Hematopoietic multipotent progenitor cell treated with erythropoietin and hydrocortisone succinate and interleukin-3 and kit ligand, for 15 days (in vitro differentiated cells): ENCODE measurements around the gene SERPINH1.

Experiments used
- DNase-seq: peaks from one replicate; pipeline ENCODE4 v3.0.0-alpha.2; 2015; ENCODE audit warnings: low spot score

The SERPINH1 gene

DNA sequence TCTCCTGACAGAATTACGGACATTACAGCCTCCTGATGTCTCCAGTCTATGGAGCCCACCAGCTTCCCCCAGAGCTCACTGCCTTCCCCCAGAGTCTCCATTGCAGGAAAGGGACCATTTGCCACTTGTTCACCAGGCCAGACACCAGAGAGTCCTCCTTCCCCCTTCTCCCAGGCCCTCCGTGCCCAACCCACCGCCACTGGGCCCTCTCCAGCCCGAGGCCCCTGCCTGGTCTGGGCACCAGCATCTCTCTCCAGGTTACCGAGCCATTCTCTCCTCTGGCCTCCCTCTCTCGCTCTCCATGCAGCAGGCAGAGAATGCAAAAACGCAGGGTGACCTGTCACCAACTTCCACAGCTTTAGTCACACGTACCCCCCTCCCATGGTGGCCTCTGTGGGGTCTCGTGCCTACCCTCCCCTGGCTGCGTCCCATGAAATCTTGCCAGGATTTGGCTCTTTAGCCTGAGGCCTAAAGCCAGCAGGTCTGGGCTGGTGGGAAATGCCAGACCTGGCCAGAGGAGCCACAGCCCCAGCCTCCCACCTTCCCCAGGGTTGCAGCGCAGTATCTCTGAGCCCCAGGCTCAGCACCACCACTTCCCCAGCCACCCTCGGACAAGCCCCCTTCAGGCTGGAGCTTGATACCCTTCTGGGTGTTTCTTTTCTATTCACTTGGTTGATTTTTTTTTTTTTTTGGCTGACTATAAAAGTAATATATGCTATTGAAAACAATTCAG, 6.8 kb upstream of the SERPINH1 start:
- DNase-seq = no peak

DNA sequence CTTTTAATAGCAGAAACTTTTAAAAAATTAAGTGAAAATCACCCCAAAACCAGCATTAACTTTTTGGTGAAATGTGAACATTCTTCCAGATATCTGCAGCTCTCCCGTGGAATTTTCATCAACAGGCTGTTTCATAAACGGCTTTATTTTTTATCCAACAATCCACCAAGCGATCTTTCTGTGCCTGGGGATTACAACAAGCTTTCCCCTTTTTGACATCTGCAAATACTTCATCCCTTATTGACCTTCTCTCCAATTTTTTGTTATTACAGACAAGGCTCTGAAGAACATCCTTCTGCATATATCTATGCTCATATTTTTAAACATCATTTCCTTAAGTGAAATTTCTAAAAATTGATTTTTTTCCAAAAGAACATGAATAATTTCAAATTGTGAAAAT, 5.8 kb upstream of the SERPINH1 start:
- no peak for DNase-seq

DNA sequence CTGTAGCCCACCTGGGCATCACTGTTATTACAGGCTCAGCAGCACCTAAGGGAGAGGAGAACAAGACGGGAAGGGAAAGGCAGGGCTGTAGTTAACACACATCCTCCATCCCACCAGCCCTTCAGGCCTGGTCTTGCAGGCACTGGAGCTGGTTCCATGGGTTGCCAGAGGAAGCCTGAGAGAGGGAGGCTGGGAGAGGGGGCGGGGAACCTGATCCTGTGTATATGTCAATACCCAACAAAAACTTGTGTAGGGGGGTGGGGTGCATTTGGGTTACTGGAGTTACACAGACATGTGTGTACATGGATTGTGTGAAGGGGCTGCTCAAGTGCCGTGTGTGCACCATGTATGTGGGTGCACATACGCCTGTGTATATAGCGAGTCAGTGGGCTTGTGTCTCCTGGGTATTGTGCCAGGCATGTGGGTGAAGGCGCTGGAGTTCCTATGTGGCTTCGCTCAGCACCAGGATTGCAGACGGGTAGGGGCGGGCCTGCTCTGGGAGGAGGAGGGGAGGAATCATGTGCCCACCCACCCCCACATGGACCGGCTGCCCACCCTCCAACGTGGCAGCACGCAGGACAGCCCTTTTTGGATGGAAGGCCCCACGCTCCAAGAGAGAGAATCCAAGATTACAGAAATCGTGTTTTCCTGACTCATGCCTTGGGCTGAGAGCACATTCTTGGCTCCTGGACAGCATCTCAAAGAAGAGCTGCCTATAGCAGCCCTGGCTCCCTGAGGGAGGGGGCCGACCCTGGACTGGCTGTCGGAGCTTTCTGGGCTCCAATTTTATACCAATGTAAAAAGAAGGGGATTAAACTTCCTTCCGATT, 4.2 kb upstream of the SERPINH1 start:
- DNase-seq = no peak

DNA sequence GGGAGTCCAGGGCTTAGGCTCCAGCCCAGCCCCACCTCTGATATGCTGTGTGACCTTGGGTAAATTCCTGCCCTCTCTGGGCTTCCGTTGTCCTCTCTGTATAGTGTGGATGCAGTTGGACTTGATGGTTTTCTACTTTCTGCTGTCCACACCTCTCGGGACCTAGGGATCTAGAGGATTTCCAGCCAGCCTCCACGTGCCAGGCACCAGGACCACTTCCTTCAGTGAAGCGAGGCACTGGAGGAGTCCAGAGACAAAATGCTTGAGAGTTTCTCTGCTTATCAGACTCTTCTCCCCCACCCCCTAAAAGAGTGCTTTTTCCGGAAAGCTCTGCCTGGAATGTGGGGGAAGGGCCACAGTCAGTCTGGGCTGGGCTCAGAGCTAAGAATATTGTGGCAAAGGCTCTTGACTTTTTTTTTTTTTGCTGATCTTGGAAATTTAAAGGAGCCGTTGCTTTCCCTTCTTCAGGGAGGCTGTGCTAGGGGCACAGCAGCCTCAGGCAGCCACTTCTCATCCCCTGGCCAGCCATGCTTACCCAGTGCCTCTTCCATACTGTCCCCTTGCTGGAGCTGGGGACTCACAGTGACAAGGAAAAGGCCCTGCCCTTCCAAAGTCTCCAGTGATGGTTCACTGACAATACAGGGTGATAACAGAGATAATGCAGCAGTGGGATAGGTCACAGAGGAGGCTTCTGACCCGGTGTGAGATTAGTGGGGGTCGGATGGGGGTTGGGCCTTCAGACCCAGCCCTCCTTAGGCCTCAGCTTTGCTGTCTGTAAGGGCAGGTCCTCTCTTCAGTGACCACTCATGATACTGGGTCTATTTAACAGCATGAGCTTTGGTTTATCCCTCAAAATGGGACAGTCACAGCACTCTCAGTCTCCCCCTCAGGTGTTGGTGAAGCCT, 2.9 kb upstream of the SERPINH1 start:
- DNase-seq = no peak

DNA sequence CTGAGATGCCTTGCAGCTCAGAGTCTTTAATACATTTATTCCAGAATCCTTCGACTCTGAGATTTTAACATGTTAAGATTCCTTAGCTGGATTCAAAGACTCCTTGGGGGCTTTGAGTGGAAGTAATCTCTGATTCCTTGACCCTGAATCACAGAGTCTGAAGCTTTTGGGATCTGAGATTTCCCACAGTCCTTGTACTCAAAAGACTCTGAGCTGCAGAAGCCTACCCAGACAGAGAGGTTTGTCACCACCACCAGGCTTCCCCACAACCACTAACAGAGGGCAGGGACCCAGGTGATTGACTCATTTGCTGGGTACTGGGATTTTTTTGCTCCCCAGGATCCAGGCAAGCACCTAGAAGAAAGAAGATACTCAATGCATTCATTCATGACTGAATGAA, 1.4 kb upstream of the SERPINH1 start:
- no peak for DNase-seq

DNA sequence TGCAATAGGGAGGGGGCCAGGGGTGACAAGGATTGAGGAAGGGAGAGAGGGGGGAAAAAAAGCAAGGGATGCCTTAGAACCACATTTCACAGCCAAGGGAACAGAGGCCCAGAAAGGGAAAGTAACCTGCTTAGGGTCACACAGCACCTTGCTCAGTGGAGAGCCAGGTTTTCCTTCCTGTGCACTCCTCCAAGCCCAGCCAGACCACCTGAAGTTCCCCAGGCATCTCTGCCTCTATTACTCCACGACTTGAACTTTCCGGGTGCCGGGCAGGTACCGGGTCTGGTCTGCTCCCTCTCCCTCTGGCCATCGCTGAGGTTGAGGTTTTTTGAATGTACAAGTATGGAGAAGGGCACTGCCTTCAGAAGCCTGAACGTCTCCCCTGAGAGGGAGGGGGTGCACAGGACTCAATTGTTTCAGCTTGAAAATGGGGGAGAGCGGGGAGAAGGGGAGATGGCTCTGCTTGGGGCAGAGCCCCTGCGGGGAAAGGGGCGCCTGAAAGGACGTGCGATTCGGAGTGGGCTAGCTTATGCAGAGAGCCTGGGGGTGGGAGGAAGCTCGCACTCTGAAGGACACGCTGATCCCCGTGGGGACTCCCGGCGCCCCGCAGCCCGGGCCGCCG, 516 bp upstream of the SERPINH1 start:
- DNase-seq = no peak

DNA sequence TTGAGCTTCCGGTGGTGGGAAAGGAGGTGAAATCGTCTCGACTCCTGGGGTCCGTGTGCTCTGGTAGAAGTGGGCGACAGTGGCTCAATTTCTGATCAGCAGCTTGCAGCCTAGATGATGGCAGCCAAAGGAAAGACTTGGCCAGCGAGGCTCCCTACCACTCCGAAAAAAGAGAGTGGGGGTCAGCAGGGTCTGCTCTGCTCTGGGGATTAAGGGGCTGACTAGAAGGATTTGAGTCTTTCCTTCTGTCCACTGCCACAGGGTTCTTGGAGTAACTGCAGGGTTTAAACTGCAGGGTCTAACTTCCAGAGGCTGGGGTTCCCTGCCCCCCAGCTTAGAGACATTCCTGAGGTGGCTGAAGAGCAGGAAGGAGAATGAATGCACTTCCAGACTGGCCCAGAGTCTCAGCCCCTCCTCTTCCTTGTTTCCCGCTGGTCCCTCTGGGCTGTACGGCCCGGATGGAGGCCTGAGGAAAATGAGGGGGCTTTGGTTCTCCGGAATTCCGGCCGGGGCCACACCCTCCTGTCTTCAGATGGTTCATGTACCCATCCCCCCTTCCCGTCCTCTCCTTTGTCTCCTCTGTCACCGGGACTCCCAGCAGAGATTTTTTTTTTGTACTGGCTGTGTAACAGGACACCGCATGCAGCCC, 907 bp downstream of the SERPINH1 start:
- DNase-seq = no peak

DNA sequence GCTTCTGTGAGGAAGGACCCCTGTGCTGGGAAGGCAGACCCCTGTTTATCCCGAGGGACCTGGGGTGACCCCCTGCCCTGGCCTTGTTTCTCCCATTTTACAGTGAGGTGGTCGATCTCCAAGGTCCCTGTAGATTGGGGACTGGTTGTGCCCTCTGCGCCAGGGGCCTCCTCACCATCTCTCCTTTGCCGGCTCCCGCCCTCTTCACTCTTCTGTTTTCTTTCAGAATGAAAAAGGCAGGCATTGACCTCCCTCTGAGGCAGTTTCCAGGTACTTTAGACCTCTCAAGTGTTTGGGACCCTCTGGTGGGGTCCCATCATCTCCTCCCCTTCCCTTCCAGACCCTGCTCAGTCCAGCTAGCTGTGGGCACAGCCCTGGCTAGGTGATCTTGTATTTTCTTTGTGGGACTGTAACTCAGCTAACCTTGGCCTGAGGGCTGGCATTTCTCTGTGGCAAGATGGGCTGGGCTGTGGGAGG, 1.5 kb downstream of the SERPINH1 start:
- DNase-seq = no peak

DNA sequence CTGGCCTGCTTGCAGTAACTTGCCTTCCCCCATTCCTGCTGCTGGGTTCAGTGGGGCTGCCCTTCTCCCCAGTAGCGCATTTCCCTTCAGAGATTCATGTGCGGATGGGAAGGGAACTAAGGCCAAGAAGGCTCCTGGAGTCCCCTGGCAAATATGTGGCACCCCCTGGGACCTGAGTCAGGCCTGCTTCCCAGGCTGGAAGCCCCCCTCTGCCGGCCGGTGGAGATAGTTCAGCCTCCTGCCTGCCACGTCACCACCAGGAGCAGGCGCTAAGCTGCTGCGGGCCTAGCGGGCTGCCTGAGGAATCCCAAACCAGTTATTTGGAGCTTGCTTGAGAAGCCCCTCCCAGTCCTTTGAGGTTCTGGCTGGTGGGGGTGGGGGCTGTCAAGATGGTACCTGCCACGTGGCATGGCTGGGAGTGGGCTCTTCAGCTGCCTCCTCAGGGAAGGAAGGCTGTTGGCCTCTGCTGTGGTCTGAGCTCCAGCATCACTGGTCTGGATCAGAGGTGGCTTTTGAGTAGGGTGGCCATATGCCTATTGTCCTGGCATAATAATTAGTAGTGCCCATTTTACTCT, 2.0 kb downstream of the SERPINH1 start:
- no peak for DNase-seq

DNA sequence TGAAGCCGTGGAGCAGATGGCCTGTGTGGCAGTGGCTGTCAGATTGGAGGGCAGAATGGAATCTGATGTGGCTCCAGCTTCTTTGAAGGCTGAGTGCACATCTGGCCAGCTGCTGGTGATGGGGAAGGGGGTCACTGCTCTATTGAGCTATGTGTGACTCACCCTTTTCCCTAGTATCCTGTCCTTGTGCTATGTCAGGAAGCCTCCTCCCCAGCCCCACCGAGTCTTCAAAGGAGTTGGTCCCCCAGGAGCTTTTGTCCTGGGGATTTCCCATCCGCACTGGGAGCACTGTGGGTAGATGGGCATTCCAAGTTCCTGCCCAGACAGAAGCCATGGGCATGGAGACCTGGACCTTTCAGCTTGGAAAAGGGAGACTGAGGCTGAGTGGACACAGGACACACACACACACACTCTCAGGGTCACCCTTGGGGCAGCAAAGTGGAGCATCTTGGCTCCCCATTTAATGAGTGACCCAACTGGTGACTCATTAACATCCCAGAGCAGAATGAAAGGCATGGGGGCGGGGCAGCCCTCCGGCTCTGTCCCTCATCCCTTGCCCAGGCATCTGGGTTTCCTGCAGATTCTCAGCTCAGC, 3.3 kb downstream of the SERPINH1 start:
- DNase-seq = no peak

DNA sequence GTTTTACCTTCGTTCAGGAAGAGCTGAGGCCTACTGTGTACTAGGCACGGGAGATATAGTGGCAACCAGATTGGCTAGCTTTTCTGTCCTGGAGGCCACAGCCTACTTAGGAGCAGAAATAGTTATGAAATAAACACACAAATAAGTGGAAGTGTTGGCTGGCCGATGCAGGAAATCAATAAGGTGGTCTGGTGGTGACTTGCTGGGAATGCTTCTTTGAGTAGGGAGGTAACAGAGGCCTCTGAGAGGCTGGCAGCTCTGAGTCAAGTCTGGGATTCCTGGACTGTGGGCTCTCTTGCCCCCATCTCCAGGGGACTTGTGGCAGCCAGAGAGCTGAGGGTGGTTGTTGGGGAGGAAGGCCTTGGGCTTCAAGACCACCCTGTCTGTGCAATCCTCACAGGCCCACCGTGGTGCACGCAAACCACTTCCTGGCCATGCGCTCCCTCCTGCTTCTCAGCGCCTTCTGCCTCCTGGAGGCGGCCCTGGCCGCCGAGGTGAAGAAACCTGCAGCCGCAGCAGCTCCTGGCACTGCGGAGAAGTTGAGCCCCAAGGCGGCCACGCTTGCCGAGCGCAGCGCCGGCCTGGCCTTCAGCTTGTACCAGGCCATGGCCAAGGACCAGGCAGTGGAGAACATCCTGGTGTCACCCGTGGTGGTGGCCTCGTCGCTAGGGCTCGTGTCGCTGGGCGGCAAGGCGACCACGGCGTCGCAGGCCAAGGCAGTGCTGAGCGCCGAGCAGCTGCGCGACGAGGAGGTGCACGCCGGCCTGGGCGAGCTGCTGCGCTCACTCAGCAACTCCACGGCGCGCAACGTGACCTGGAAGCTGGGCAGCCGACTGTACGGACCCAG, 4.1 kb downstream of the SERPINH1 start:
- DNase-seq = no peak

DNA sequence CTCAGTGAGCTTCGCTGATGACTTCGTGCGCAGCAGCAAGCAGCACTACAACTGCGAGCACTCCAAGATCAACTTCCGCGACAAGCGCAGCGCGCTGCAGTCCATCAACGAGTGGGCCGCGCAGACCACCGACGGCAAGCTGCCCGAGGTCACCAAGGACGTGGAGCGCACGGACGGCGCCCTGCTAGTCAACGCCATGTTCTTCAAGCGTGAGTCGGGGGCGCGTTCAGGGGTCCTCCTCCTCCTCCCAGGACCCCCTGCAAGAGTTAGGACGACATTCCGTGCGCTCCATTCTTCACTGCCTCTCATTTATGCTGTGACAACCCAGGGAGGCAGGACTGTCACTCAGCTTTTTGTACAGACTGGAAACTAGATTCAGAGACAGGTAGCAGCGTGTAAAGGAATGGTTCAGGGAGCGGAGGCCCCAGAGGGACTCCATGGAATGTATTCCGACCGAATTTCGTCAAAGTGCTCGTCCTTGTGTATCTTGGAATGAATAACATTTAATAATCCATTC, 4.8 kb downstream of the SERPINH1 start:
- no peak for DNase-seq

DNA sequence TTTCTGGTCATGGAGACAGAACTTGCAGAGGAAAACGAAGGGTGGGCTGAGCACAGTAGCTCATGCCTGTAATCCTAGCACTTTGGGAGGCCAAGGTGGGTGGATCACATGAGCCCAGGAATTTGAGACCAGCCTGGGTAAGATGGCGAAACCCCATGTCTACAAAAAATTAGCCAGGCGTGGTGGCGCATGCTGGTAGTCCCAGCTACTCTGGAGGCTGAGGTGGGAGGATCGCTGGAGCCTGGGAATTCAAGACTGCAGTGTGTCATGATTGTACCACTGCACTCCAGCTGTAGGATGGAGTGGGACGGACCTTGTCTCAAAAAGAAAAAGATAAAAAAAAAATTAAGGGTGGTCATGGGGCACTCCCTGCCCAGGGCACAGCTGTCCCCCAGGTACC, 5.9 kb downstream of the SERPINH1 start:
- no peak for DNase-seq

DNA sequence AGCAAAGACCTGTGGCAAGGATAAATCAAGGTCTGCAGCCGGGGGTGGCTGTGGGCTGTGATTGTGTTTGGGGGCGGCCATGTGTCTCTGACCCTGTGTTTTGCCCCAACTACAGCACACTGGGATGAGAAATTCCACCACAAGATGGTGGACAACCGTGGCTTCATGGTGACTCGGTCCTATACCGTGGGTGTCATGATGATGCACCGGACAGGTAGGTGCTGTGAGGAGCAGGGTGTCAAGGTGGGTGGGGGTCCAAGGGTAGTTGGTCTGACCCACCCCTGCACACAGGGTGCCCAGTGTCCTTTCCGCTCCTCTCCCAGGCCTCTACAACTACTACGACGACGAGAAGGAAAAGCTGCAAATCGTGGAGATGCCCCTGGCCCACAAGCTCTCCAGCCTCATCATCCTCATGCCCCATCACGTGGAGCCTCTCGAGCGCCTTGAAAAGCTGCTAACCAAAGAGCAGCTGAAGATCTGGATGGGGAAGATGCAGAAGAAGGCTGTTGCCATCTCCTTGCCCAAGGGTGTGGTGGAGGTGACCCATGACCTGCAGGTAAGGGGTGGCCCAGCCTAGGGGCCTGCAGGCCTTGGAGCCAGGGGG, 6.7 kb downstream of the SERPINH1 start:
- DNase-seq = no peak

DNA sequence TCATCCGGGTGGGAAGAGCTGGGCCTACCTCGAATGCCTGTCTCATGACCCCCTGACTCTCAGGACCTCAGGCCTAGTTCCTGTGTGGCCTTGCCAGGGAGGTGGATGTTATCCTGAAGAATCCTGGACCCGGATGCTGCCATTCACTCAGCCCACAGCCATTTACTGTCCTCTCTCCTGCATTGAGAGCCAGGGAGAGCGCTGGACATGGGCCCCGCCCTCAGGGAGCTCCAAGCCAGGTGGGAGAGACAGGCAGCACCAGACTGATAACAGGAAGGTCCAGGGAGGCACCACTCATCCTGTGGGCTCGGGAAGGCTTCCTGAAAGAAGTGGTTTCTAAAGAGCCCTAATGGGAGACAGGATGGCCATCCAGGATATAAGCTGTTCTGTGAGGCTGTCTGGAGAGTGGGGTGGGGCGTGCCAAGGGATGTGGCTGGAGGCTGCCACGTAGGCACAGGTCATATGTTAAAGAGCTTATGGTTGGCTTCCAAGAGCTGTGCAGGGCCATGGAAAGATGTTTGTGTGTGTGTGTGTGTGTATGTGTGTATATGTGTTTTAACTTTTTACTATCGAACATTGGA, 8.6 kb downstream of the SERPINH1 start:
- DNase-seq = no peak

DNA sequence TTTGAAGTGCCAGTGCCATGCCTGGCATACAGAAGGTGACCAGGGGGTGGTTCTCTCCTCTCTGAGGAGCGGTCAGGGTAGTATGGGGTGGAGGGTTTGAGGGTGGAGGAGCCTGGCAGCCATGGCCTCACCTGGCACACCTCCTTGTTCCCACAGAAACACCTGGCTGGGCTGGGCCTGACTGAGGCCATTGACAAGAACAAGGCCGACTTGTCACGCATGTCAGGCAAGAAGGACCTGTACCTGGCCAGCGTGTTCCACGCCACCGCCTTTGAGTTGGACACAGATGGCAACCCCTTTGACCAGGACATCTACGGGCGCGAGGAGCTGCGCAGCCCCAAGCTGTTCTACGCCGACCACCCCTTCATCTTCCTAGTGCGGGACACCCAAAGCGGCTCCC, 9.6 kb downstream of the SERPINH1 start:
- no peak for DNase-seq

DNA sequence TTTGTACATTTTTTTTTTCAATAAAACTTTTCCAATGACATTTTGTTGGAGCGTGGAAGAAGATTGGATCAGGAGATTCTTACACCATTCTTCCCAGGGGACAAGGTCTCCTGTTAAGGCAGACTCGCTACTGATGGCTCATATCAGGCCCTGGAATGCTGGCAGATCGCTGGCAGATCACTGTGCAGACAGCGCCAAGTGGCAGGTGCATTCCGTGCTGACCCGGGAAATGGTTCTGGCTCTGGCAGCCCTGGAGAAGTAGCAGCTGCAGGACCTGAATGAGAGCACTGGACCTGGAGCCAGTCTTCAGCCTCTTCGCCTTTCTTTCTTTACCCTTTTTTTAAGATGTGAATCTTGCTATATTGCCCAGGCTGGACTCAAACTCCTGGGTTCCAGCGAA, 10.7 kb downstream of the SERPINH1 start:
- no peak for DNase-seq

DNA sequence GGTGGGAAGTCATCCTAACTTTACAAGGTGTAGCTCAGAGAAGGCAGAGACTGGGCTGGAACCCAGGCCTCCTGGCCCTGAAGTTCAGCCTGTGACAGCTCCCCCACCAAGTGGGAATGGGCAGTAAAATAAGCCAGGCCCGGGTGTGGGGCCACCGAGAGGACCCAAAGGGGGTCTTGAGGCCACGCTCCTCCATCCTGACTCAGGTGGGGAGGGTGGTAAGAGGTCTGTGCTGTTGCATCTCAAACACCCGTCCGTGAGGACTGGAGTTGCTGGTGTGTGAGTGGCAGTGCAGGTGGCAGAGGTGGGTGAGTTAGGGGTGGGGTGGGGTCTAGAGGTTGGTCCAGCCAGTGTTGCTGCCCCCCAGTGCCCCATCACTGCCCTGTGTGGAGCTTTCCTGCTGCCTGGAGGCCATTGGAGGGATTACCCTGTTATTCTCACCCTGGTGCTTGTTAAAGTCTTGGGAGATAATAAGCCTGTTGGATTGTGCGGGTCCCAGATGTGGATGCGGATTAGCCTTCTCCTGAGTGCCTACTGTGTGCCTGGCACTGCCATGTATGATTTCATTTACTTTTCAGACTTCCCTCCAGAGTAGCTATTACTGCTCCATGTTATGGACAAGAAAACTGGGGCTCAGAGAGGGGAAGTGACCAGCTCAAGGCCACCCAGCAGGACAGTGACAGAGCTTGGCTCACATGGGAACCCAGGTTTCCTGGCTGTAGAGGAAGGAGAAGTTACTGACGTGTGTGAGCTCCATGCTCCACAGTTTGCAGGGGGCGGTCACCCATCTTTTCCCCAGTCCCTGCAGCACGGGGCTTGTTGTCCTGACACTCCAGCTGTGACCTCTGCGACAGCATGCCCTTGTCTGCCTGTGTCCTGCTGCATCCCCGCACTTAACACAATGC, 12.9 kb downstream of the SERPINH1 start:
- no peak for DNase-seq
